ENCODE data around the gene LCN10.

The LCN10 gene

GRCh38 chr9:136754626-136755301 lies 12.0 kb upstream of the LCN10 start:
- Histone ChIP-seq H4K20me1 (peaks cover 0 to 12% (median 0%) of the 10 kb centered on the region in 11 experiments; a peak in 2 of 22 replicates), H3K4me2 (peak overlapping the region; percentile 38 to 85 (median 66)), H3K4me3 (no peak overlapping the region), H3K9ac (peak overlapping the region in 6 of 11 experiments; percentile 24 to 61 (median 44); a peak in 11 of 22 replicates), H3K27me3 (peaks cover 0 to 53% (median 9%) of the 10 kb centered on the region in 11 experiments; a peak in 11 of 22 replicates), H3K27ac (peak overlapping the region in 4 of 11 experiments; percentile 15 to 46 (median 26); a peak in 8 of 22 replicates), H3K36me3 (no peaks in the 10 kb centered on the region; a peak in 2 of 22 replicates), H3K9me3 (replicated peaks in 1 of 11) (peaks cover 33 to 41% (median 36%) of the 10 kb centered on the region in 11 experiments), H3K4me1 (peaks cover 38 to 68% (median 67%) of the 10 kb centered on the region in 10 experiments)
- TF ChIP-seq Cebpa-rat (IDR thresholded peaks at IDR 0.05) = no peak

GRCh38 chr9:136754059-136754572 lies 11.4 kb upstream of the LCN10 start:
- no peak for TF ChIP-seq Cebpa-rat (IDR thresholded peaks at IDR 0.05)
- Histone ChIP-seq H4K20me1 (peaks cover 0 to 12% (median 0%) of the 10 kb centered on the region in 11 experiments; a peak in 3 of 22 replicates), H3K27me3 (peaks cover 0 to 52% (median 9%) of the 10 kb centered on the region in 11 experiments; a peak in 11 of 22 replicates), H3K4me2 (peak overlapping the region; percentile 38 to 85 (median 66); a peak in 21 of 22 replicates), H3K4me3 (no peak overlapping the region), H3K27ac (peak overlapping the region in 3 of 11 experiments; percentile 15 to 45 (median 18); a peak in 2 of 22 replicates), H3K4me1 (peaks cover 40 to 68% (median 66%) of the 10 kb centered on the region in 10 experiments), H3K9me3 (replicated peaks in 1 of 11) (peaks cover 33 to 41% (median 36%) of the 10 kb centered on the region in 11 experiments), H3K36me3 (no peaks in the 10 kb centered on the region; a peak in 2 of 22 replicates), H3K9ac (peak overlapping the region in 3 of 11 experiments; percentile 31 to 57 (median 41); a peak in 3 of 22 replicates)

GRCh38 chr9:136753371-136754058 lies 10.8 kb upstream of the LCN10 start:
- peak overlapping the region in 1 of 11 experiments; percentile 31; a peak in 2 of 22 replicates for H3K9ac ChIP-seq
- H3K27me3 ChIP-seq = peaks cover 0 to 52% (median 9%) of the 10 kb centered on the region in 11 experiments; a peak in 11 of 22 replicates
- peaks cover 46 to 69% (median 66%) of the 10 kb centered on the region in 10 experiments for H3K4me1 ChIP-seq
- no peaks in the 10 kb centered on the region; a peak in 2 of 22 replicates for H3K36me3 ChIP-seq
- peaks cover 0 to 15% (median 0%) of the 10 kb centered on the region in 11 experiments; a peak in 3 of 22 replicates for H4K20me1 ChIP-seq
- peaks cover 33 to 41% (median 36%) of the 10 kb centered on the region in 11 experiments for H3K9me3 ChIP-seq (replicated peaks in 1 of 11)
- no peak overlapping the region for H3K4me3 ChIP-seq
- peak overlapping the region in 9 of 11 experiments; percentile 21 to 85 (median 67); a peak in 17 of 22 replicates for H3K4me2 ChIP-seq
- TF ChIP-seq Cebpa-rat (IDR thresholded peaks at IDR 0.05) = no peak
- peak overlapping the region in 3 of 11 experiments; percentile 6 to 45 (median 7); a peak in 3 of 22 replicates for H3K27ac ChIP-seq

- Histone ChIP-seq H3K27me3 (peaks cover 0 to 50% (median 9%) of the 10 kb centered on the region in 11 experiments; a peak in 11 of 22 replicates), H3K4me1 (peaks cover 41 to 69% (median 66%) of the 10 kb centered on the region in 10 experiments), H3K9ac (no peak overlapping the region), H3K4me2 (no peak overlapping the region), H3K4me3 (no peak overlapping the region), H4K20me1 (peaks cover 0 to 16% (median 0%) of the 10 kb centered on the region in 11 experiments; a peak in 2 of 22 replicates), H3K9me3 (replicated peaks in 1 of 11) (peaks cover 33 to 41% (median 36%) of the 10 kb centered on the region in 11 experiments), H3K27ac (peak overlapping the region in 2 of 11 experiments; percentile 96 to 99; a peak in 1 of 22 replicates), H3K36me3 (no peaks in the 10 kb centered on the region; a peak in 2 of 22 replicates)
- no peak for TF ChIP-seq Cebpa-rat (IDR thresholded peaks at IDR 0.05)
Measured at GRCh38 chr9:136751814-136752213, 9.1 kb upstream of the LCN10 start.

GRCh38 chr9:136751244-136751643 lies 8.5 kb upstream of the LCN10 start:
- Histone ChIP-seq H3K27me3 (peaks cover 0 to 50% (median 9%) of the 10 kb centered on the region in 11 experiments; a peak in 11 of 22 replicates), H3K4me1 (peaks cover 46 to 70% (median 68%) of the 10 kb centered on the region in 10 experiments), H3K9me3 (replicated peaks in 1 of 11) (peaks cover 30 to 37% (median 33%) of the 10 kb centered on the region in 11 experiments), H3K4me2 (peak overlapping the region in 1 of 11 experiments; percentile 38; a peak in 1 of 22 replicates), H3K9ac (no peak overlapping the region), H3K36me3 (no peaks in the 10 kb centered on the region; a peak in 2 of 22 replicates), H3K27ac (peak overlapping the region in 5 of 11 experiments; percentile 45 to 99 (median 96); a peak in 12 of 22 replicates), H3K4me3 (no peak overlapping the region), H4K20me1 (peaks cover 0 to 18% (median 0%) of the 10 kb centered on the region in 11 experiments; a peak in 2 of 22 replicates)
- TF ChIP-seq Cebpa-rat (IDR thresholded peaks at IDR 0.05) = no peak

- peaks cover 23 to 29% (median 26%) of the 10 kb centered on the region in 11 experiments for H3K9me3 ChIP-seq (replicated peaks in 1 of 11)
- peaks cover 46 to 75% (median 72%) of the 10 kb centered on the region in 10 experiments for H3K4me1 ChIP-seq
- H3K9ac ChIP-seq = peak overlapping the region in 2 of 11 experiments; percentile 40 to 64; a peak in 3 of 22 replicates
- H3K27me3 ChIP-seq = peaks cover 0 to 47% (median 9%) of the 10 kb centered on the region in 11 experiments; a peak in 11 of 22 replicates
- peaks cover 0 to 18% (median 0%) of the 10 kb centered on the region in 11 experiments; a peak in 3 of 22 replicates for H4K20me1 ChIP-seq
- no peak overlapping the region for H3K4me3 ChIP-seq
- TF ChIP-seq Cebpa-rat (IDR thresholded peaks at IDR 0.05) = no peak
- no peaks in the 10 kb centered on the region; a peak in 2 of 22 replicates for H3K36me3 ChIP-seq
- peak overlapping the region in 8 of 11 experiments; percentile 80 to 99 (median 96); a peak in 16 of 22 replicates for H3K27ac ChIP-seq
- H3K4me2 ChIP-seq = peak overlapping the region in 7 of 11 experiments; percentile 12 to 99 (median 87); a peak in 8 of 22 replicates
Measured at GRCh38 chr9:136750526-136750925, 7.8 kb upstream of the LCN10 start.

GRCh38 chr9:136748666-136749611 lies 6.2 kb upstream of the LCN10 start:
- H3K36me3 ChIP-seq = no peaks in the 10 kb centered on the region; a peak in 2 of 22 replicates
- TF ChIP-seq Cebpa-rat (IDR thresholded peaks at IDR 0.05) = no peak
- peaks cover 37 to 76% (median 72%) of the 10 kb centered on the region in 10 experiments for H3K4me1 ChIP-seq
- peak overlapping the region; percentile 23 to 89 (median 80); a peak in 19 of 22 replicates for H3K9ac ChIP-seq
- peaks cover 23 to 28% (median 25%) of the 10 kb centered on the region in 11 experiments for H3K9me3 ChIP-seq (replicated peaks in 1 of 11)
- peaks cover 0 to 19% (median 0%) of the 10 kb centered on the region in 11 experiments; a peak in 3 of 22 replicates for H4K20me1 ChIP-seq
- peak overlapping the region in 10 of 11 experiments; percentile 39 to 99 (median 96); a peak in 18 of 22 replicates for H3K27ac ChIP-seq
- H3K27me3 ChIP-seq = peaks cover 0 to 33% (median 2%) of the 10 kb centered on the region in 11 experiments; a peak in 11 of 22 replicates
- peak overlapping the region; percentile 67 to 100 (median 96) for H3K4me2 ChIP-seq
- H3K4me3 ChIP-seq = peak overlapping the region in 7 of 10 experiments; percentile 12 to 61 (median 42); a peak in 10 of 20 replicates

Measured in BLaER1 treated with 17β-estradiol and CSF1 and Interleukin-3, amounts not matched to agents 10 nM and 100 nM (cell line).